Fibroblast of lung (primary cell): ENCODE measurements around the gene IGF2BP2. TPM values are rescaled to one million over a fixed set of nuclear protein-coding genes. Genes with fewer than 3 reads are reported as not detected.
"Not testable (repeated sequence)": the region's sequence is repeated elsewhere in the genome, so short reads cannot be mapped to it uniquely, and the experiment has no call there.

Experiments used
- DNase-seq, 2 donors: peaks; one replicate each; pipeline versions ENCODE4 v3.0.0 to v3.0.0-alpha.2; 2010; ENCODE audit warnings: low read depth in 2 of 2
- H2AFZ ChIP-seq: 2 replicates; pipeline ENCODE4 v1.5.1; 2012; ENCODE audit warnings: low read length, control low read depth, inconsistent platforms
- H3K27ac ChIP-seq: 2 replicates; pipeline ENCODE4 v1.5.1; 2011; ENCODE audit warnings: low read length, control low read depth; ENCODE audit not compliant: insufficient read depth
- H3K27me3 ChIP-seq: 2 replicates; pipeline ENCODE4 v1.5.1; 2011; ENCODE audit warnings: mild to moderate bottlenecking, low read length; ENCODE audit not compliant: control insufficient read depth, insufficient read depth
- H3K36me3 ChIP-seq: 2 replicates; pipeline ENCODE4 v1.5.1; 2011; ENCODE audit warnings: low read length; ENCODE audit not compliant: control insufficient read depth, insufficient read depth
- H3K4me1 ChIP-seq: 2 replicates; pipeline ENCODE4 v1.5.1; 2011; ENCODE audit warnings: low read length; ENCODE audit not compliant: control insufficient read depth, insufficient read depth; ENCODE audit errors: extremely low read depth
- H3K4me2 ChIP-seq: 2 replicates; pipeline ENCODE4 v1.5.1; 2011; ENCODE audit warnings: low read length, control low read depth; ENCODE audit not compliant: insufficient read depth; ENCODE audit errors: extremely low read depth
- H3K4me3 ChIP-seq, 4 experiments: fragments of 200-600 bp in 1 of 4; sonication (generic) in 1 of 4; replicated peaks in 1 of 4; 2 replicates each; pipeline ENCODE4 v1.5.1; 2011 to 2016; ENCODE audit warnings: low read length in 4 of 4, low read depth in 3 of 4, mild to moderate bottlenecking in 3 of 4, control low read depth in 2 of 4, inconsistent platforms in 1 of 4, mixed read lengths in 1 of 4; ENCODE audit not compliant: insufficient read depth in 1 of 4; ENCODE audit errors: control extremely low read depth in 1 of 4
- H3K79me2 ChIP-seq: 2 replicates; pipeline ENCODE4 v1.5.1; 2012; ENCODE audit warnings: mild to moderate bottlenecking, low read length, inconsistent platforms; ENCODE audit not compliant: control insufficient read depth, insufficient read depth
- H3K9ac ChIP-seq: 2 replicates; pipeline ENCODE4 v1.5.1; 2011; ENCODE audit warnings: mild to moderate bottlenecking, low read length, control low read depth; ENCODE audit not compliant: insufficient read depth
- H3K9me3 ChIP-seq: 2 replicates; pipeline ENCODE4 v1.5.1; 2012; ENCODE audit warnings: low read depth, low read length; ENCODE audit not compliant: control insufficient read depth, insufficient read depth
- H4K20me1 ChIP-seq: 2 replicates; pipeline ENCODE4 v1.5.1; 2011; ENCODE audit warnings: low read length; ENCODE audit not compliant: control insufficient read depth, insufficient read depth; ENCODE audit errors: extremely low read depth
- CTCF ChIP-seq, 2 donors: IDR thresholded peaks in 1 of 2; conservative IDR thresholded peaks in 1 of 2; 1 replicate in 1 of 2; 2 replicates in 1 of 2; pipeline ENCODE4 v1.5.1; 2011 to 2012; ENCODE audit warnings: low read length in 2 of 2, control low read depth in 1 of 2, inconsistent platforms in 1 of 2, low read depth in 1 of 2, mild to moderate bottlenecking in 1 of 2
- EZH2 ChIP-seq: IDR thresholded peaks from 2 replicates; pipeline ENCODE4 v1.5.1; 2012; ENCODE audit warnings: low read length, control low read depth, mild to moderate bottlenecking; ENCODE audit errors: missing control alignments
- polyA plus RNA-seq, 2 donors: library from polyadenylated mRNA; depleted of rRNA in 1 of 2; stranded (reverse) in 1 of 2; unstranded in 1 of 2; fragments of >200 nt; gene quantifications; 2 replicates each; pipeline ENCODE4 v1.2.1, GENCODE V29; 2011 to 2012; ENCODE audit warnings: missing spikeins in 1 of 2
- total RNA-seq: library from RNA; depleted of rRNA; stranded (reverse); fragments of >200 nt; gene quantifications from 2 replicates; pipeline ENCODE4 v1.2.1, GENCODE V29; 2014

IGF2BP2 gene
- total and polyA plus RNA-seq, 2 donors (not counting 1 experiment from before 2014, with no cell fraction given): 5.5 to 46.1 TPM

- no peak overlapping the region for H2AFZ ChIP-seq
- DNase-seq: no peak
- H3K79me2 ChIP-seq: peaks cover 27% of the 10 kb centered on the region
- H3K36me3 ChIP-seq: no peaks in the 10 kb centered on the region
- no peaks in the 10 kb centered on the region for H3K9me3 ChIP-seq
- H3K4me1 ChIP-seq: no peaks in the 10 kb centered on the region
- no peak overlapping the region for H3K4me2 ChIP-seq
- no peak overlapping the region for H3K4me3 ChIP-seq
- no peak overlapping the region for H3K27ac ChIP-seq
- no peaks in the 10 kb centered on the region for H3K27me3 ChIP-seq
- TF ChIP-seq CTCF (conservative IDR thresholded peaks at IDR 0.05 in 1 of 2, IDR thresholded peaks at IDR 0.05 in 1 of 2; ENCODE audit: low read depth in 1 of 2, low read length in 2 of 2) (no peak), EZH2 (no peak)
- no peak overlapping the region for H3K9ac ChIP-seq
- H4K20me1 ChIP-seq: no peaks in the 10 kb centered on the region
Observed at GRCh38 chr3:185702262-185703225, 122.3 kb downstream of the IGF2BP2 start.

DNA sequence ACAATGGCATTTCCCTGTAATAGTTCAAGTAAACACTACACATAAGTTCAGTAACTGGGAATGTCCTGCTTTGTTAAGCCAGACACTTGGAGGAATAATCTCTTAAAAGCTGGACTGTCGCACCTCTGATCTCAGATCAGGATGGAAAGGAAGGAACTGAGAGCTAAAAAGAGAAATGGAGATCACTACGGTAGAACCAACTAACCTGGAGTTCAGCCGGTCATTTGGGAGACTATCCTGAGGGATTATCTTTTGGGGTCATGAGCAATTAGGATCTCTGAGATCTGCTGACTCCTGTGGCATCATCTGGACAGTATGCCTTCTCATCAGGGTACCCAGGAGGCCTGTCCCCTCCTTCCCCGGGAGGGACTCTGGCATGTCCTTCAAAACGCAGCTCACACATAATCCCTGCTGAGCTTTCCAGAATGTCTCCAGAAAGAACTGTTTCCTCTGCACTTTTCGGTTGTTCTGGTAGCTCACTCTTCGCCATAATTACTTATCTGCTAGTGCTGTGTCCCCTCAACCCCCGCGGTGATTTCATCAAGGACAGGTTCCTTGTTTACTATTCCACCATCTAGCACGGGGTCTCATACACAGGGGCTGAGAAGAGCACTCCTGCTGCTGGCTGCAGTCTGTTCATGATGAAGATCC, 123.1 kb downstream of the IGF2BP2 start:
- no peak overlapping the region for H3K4me3 ChIP-seq
- H3K27me3 ChIP-seq: no peaks in the 10 kb centered on the region
- no peaks in the 10 kb centered on the region for H3K9me3 ChIP-seq
- DNase-seq: no peak
- H3K27ac ChIP-seq: no peak overlapping the region
- no peak overlapping the region for H2AFZ ChIP-seq
- no peaks in the 10 kb centered on the region for H3K36me3 ChIP-seq
- H3K4me1 ChIP-seq: no peaks in the 10 kb centered on the region
- TF ChIP-seq EZH2 (no peak), CTCF (conservative IDR thresholded peaks at IDR 0.05 in 1 of 2, IDR thresholded peaks at IDR 0.05 in 1 of 2; ENCODE audit: low read depth in 1 of 2, low read length in 2 of 2) (no peak)
- H4K20me1 ChIP-seq: no peaks in the 10 kb centered on the region
- no peak overlapping the region for H3K9ac ChIP-seq
- peaks cover 27% of the 10 kb centered on the region for H3K79me2 ChIP-seq
- H3K4me2 ChIP-seq: no peak overlapping the region

DNA sequence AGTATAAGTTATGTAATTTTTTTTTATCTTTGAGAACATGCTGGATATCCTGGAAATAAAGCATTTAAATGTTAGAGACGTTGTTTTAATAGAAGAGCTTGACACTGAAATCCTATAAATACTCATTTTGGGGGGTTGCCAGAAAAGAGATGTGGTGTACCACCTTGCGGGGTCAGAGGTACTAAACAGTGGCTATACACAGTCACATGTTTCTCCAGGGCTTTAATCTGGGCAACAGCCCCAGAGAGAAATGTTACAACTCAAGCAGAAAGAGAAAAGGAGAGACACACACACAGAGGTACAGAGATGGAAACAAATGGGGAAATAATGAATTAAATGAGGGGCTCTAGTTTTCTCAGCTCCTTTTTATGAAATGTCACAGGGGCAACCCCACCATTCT, 124.9 kb downstream of the IGF2BP2 start:
- Histone ChIP-seq H3K36me3 (no peaks in the 10 kb centered on the region), H3K4me2 (no peak overlapping the region), H4K20me1 (no peaks in the 10 kb centered on the region), H3K4me1 (no peaks in the 10 kb centered on the region), H2AFZ (no peak overlapping the region), H3K4me3 (no peak overlapping the region), H3K79me2 (peaks cover 22% of the 10 kb centered on the region), H3K9ac (no peak overlapping the region), H3K9me3 (no peaks in the 10 kb centered on the region), H3K27me3 (no peaks in the 10 kb centered on the region), H3K27ac (no peak overlapping the region)
- DNase-seq: no peak
- no peak for TF ChIP-seq CTCF (conservative IDR thresholded peaks at IDR 0.05 in 1 of 2, IDR thresholded peaks at IDR 0.05 in 1 of 2; ENCODE audit: low read depth in 1 of 2, low read length in 2 of 2)

DNA sequence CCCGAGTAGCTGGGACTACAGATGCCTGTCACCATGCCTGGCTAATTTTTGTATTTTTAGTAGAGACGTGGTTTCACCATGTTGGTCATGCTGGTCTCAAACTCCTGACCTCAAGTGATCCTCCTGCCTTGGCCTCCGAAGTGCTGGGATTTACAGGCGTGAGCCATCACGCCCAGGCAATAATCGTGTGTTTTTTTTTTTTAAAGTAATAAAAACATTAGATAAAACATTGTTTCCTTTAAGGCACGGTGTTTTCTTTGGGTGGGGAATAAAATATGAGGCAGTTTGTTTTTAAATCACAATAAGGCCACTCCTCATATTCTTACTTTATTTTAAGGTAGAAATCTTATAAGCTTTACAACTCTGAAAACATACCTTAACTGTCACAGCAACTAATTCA, 127.6 kb downstream of the IGF2BP2 start:
- peaks cover 14% of the 10 kb centered on the region for H3K79me2 ChIP-seq

More for the DNA sequence above, 127.6 kb downstream of the IGF2BP2 start:
- not testable (repeated sequence) for H3K9ac ChIP-seq, H3K4me2 ChIP-seq, DNase-seq, H3K4me3 ChIP-seq, H2AFZ ChIP-seq, H3K4me1 ChIP-seq, H4K20me1 ChIP-seq, H3K36me3 ChIP-seq, H3K27me3 ChIP-seq, H3K9me3 ChIP-seq, H3K27ac ChIP-seq
